ENCODE results near the gene ARL3. TPM values are rescaled to one million over a fixed set of nuclear protein-coding genes. Genes with fewer than 3 reads are reported as not detected.

The ARL3 gene
- total RNA-seq, 1 donor from 2014 or later = 5.9 TPM

GRCh38 chr10:102691285-102692066, 22.7 kb downstream of the ARL3 start:
- no peak for TF ChIP-seq CTCF (IDR thresholded peaks at IDR 0.05; ENCODE audit: insufficient read depth, low read length, poor library complexity, severe bottlenecking)
- no peaks in the 10 kb centered on the region for H3K27me3 ChIP-seq (ENCODE audit: control insufficient read depth, insufficient read depth, low read length)
- DNase-seq (ENCODE audit: low read depth) = no peak
- no peak overlapping the region for H3K4me3 ChIP-seq (ENCODE audit: low read depth, low read length)
- no peaks in the 10 kb centered on the region for H3K36me3 ChIP-seq (ENCODE audit: control insufficient read depth, insufficient read depth, low read length)

GRCh38 chr10:102683736-102684135, 30.5 kb downstream of the ARL3 start:
- no peak for DNase-seq (ENCODE audit: low read depth)
- no peak for TF ChIP-seq CTCF (IDR thresholded peaks at IDR 0.05; ENCODE audit: insufficient read depth, low read length, poor library complexity, severe bottlenecking)
- no peaks in the 10 kb centered on the region for H3K36me3 ChIP-seq (ENCODE audit: control insufficient read depth, insufficient read depth, low read length)

GRCh38 chr10:102682981-102683380, 31.2 kb downstream of the ARL3 start:
- H3K36me3 ChIP-seq (ENCODE audit: control insufficient read depth, insufficient read depth, low read length) = no peaks in the 10 kb centered on the region
- no peak for DNase-seq (ENCODE audit: low read depth)

More at GRCh38 chr10:102683736-102684135, 30.5 kb downstream of the ARL3 start:
- H3K4me3 ChIP-seq (ENCODE audit: low read depth, low read length) = no peak overlapping the region
- H3K27me3 ChIP-seq (ENCODE audit: control insufficient read depth, insufficient read depth, low read length) = no peaks in the 10 kb centered on the region

GRCh38 chr10:102682416-102682815, 31.8 kb downstream of the ARL3 start:
- DNase-seq (ENCODE audit: low read depth) = no peak
- no peaks in the 10 kb centered on the region for H3K36me3 ChIP-seq (ENCODE audit: control insufficient read depth, insufficient read depth, low read length)
- no peak overlapping the region for H3K4me3 ChIP-seq (ENCODE audit: low read depth, low read length)
- H3K27me3 ChIP-seq (ENCODE audit: control insufficient read depth, insufficient read depth, low read length) = no peaks in the 10 kb centered on the region
- no peak for TF ChIP-seq CTCF (IDR thresholded peaks at IDR 0.05; ENCODE audit: insufficient read depth, low read length, poor library complexity, severe bottlenecking)

More at GRCh38 chr10:102682981-102683380, 31.2 kb downstream of the ARL3 start:
- Histone ChIP-seq H3K4me3 (ENCODE audit: low read depth, low read length) (no peak overlapping the region), H3K27me3 (ENCODE audit: control insufficient read depth, insufficient read depth, low read length) (no peaks in the 10 kb centered on the region)
- no peak for TF ChIP-seq CTCF (IDR thresholded peaks at IDR 0.05; ENCODE audit: insufficient read depth, low read length, poor library complexity, severe bottlenecking)

- Histone ChIP-seq H3K36me3 (ENCODE audit: control insufficient read depth, insufficient read depth, low read length) (no peaks in the 10 kb centered on the region), H3K27me3 (ENCODE audit: control insufficient read depth, insufficient read depth, low read length) (no peaks in the 10 kb centered on the region), H3K4me3 (ENCODE audit: low read depth, low read length) (no peak overlapping the region)
- TF ChIP-seq CTCF (IDR thresholded peaks at IDR 0.05; ENCODE audit: insufficient read depth, low read length, poor library complexity, severe bottlenecking) = no peak
- no peak for DNase-seq (ENCODE audit: low read depth)
These were observed 32.5 kb downstream of the ARL3 start for GRCh38 chr10:102681696-102682095.

GRCh38 chr10:102679596-102679995, 34.6 kb downstream of the ARL3 start:
- no peak for TF ChIP-seq CTCF (IDR thresholded peaks at IDR 0.05; ENCODE audit: insufficient read depth, low read length, poor library complexity, severe bottlenecking)
- Histone ChIP-seq H3K36me3 (ENCODE audit: control insufficient read depth, insufficient read depth, low read length) (no peaks in the 10 kb centered on the region), H3K4me3 (ENCODE audit: low read depth, low read length) (no peak overlapping the region), H3K27me3 (ENCODE audit: control insufficient read depth, insufficient read depth, low read length) (no peaks in the 10 kb centered on the region)
- DNase-seq (ENCODE audit: low read depth) = no peak
